Inflammatory macrophage treated with lipopolysaccharide for 1 hour (primary cell): ENCODE results near the gene ALDOC.
A peak's percentile ranks its signal among the peaks of the same experiment; 100 is the strongest.
"Not testable (repeated sequence)": the region's sequence is repeated elsewhere in the genome, so short reads cannot be mapped to it uniquely, and the experiment has no call there.

Source experiments
- DNase-seq, 2 donors: peaks; one replicate each; pipeline ENCODE4 v3.0.0-alpha.2; 2020 to 2022

ALDOC gene

GRCh38 chr17:28580959-28581358, 4.3 kb upstream of the ALDOC start:
- DNase-seq = no peak

DNA sequence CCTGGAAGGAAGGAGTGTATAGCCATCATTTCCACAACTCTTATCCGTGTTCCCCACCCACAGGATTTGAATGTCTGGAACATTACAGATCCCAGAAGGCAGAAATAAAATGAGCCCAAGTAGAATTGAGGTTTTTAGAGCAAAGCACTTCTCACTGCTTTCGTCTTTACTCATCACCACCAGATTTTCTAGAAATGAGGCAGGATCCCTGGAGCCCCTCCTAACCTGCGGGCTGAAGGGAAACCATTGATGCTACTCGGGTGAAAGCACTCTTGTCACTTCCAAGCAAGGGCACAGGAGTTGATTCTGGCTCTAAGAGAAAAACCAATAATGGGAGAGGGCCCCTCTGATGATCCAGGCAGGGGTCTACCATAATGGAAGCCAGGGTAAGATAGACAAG, 2.8 kb upstream of the ALDOC start:
- no peak for DNase-seq

DNA sequence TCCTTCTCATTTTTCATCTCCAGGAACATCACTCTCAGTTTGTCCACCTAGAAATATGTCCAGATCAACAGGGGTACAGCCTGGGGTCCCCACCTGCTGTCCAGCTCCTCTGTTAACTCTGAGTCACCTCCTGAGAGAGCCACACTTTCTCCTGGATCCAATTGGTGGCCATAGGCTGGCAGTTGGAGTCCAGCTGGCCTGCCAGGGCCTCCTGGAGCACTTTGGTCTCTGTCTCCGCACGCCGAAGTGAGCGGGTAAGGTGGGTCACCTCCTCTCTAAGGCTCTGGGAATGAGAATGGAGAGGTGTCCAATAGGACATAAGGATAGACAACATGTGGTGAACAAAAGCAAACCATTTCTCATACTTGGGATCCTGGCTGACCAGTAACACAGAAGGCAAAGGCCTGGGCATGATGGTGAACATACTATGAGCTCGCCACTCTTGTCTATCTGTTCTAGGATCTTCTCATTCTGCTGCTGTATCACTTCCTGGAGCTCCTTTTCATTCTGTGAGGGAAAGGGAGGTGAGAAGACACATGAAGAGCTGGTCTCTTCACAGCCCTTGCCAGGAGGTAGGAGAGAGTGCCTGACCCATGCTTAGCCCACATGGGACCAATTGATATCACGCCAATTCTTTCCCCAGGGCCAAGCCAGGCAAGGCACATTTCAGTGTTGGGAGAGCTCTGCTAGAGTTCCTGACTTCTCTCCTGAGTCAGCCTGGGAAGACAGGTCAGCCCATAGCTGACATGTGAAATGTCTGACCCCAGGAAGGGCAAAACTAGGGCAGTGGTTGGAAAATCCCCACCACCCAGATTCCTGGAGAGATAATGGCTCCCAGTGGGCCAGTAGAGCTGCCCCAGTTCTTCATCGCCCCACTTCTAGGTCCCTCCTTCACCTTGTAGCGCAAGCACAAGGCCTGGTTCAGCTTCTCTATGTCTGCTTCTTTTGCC, 1.8 kb upstream of the ALDOC start:
- DNase-seq = no peak

DNA sequence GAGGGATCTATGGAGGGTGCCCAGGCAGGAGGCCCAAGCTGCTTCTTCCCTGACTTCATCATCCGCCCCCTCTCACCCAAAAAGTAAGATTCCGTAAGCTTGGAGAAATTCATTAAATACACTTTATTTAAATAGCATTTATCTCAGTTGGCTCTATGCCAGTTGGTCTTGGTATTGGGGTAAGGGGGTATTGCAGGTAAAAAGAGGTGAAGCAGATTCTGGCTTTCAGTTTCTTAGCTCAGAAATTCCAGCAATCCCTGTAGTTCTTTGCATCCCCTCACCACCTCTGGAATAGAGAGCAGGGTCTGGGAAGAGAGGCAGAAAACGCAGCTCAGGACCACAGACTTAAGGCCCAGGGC, 750 bp upstream of the ALDOC start:
- no peak for DNase-seq

DNA sequence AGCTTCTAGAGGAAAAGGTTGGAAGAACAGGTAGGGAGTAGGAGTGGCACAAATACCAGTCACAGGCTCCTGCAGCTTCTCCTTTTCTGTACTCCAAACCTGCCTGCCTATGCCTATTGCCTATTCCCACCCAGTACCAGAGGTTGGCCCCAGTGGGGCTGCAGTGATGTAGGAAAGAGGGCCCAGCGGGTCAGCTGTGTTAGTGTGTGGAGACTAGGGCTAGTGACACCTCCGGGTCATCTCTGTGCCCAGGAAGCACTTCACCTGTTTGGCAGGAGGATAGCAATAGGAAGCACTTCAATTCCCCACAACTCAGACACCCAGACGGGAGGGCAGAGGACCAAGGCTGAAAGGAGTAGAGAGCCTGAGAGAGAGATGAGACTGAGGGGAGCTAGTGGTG, 679 bp downstream of the ALDOC start:
- DNase-seq = not testable (repeated sequence)

GRCh38 chr17:28575126-28575795, 1.4 kb downstream of the ALDOC start:
- no peak for DNase-seq

GRCh38 chr17:28574526-28574925, 2.2 kb downstream of the ALDOC start:
- DNase-seq = no peak

GRCh38 chr17:28573966-28574480, 2.7 kb downstream of the ALDOC start:
- DNase-seq = no peak

DNA sequence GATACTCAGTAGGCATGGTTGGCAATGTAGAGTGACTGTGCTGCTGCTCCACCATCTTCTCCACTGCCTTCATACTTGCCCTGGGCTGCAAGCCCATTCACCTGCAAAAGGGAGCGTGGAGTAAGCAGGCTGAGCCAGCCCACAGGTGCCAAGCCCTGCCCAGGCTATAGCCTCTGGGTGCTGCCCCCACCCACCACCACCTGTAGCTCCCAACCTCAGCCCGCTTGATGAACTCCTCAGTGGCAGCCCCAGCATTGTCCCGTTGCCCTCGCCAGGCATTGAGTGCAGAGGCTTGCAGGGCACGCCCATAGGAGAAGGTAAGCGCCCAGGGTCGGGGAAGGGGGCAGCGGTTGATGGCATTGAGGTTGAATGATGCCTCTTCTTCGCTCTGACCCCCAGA, 3.2 kb downstream of the ALDOC start:
- no peak for DNase-seq

- no peak for DNase-seq
Observed at GRCh38 chr17:28573040-28573380, 3.7 kb downstream of the ALDOC start.

- no peak for DNase-seq
Observed at GRCh38 chr17:28572259-28573039, 4.2 kb downstream of the ALDOC start.

DNA sequence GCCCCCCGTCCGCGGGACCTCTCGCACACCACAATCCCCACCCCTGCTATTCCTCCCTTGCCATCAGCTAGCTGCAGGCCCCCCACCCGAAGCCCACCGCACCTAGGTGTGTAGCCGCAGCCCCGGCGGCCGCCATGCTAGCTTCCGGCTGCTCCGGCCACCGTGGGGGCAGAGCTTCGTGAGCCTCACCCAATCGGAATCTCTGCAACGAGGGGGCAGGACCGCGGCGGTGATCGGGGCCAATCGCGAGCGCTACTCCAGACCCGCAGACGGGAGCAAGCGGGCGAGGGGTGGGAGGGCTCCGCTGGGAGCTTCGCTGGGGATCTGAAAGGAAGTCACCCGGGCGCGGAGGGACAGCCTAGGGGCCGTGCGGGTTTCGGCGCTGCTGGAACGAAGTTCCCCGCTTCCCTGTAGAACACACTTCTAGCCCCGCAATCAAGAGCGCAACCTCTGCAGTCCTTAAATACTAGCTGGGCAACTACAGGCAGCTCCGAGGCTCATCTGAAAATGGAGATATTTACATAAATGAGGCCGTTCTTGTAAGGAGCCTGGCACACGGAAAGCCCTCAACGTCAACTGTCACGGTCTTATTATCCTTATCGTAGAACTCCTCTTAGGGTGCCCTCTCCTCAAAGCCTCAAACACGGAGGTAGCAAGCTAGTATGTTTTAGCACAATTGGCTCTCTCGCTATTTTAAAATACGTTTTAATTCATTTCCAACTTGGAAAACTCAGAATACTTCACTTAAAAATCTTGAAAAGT, 5.2 kb downstream of the ALDOC start, which contains the start of gene PIGS:
TSS of gene PIGS (minus strand) at position 164 of the 762 bp plus-strand sequence. CDS start at position 136, 28 bp downstream.
- DNase-seq = peak; percentile 91 to 95

GRCh38 chr17:28570716-28571360, 5.9 kb downstream of the ALDOC start:
- DNase-seq = no peak

DNA sequence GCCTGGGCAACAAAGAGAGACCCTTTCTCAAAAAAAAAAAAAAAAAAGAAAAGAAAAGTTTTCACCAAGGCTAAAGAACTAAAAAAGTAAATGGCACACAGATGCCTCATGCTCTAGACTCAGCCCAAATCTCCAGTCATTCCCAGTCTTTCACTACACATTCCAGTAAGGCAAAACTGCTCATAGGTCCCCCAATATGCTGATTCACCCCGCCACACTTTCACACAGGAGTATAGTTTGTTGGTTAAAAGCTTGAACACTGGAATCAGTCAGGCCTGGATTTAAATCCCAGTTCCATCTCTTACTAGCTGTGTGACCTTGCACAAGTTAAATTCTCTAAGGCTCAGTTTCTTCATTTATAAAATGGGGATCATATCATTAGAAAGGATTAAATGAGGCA, 7.2 kb downstream of the ALDOC start:
- no peak for DNase-seq

DNA sequence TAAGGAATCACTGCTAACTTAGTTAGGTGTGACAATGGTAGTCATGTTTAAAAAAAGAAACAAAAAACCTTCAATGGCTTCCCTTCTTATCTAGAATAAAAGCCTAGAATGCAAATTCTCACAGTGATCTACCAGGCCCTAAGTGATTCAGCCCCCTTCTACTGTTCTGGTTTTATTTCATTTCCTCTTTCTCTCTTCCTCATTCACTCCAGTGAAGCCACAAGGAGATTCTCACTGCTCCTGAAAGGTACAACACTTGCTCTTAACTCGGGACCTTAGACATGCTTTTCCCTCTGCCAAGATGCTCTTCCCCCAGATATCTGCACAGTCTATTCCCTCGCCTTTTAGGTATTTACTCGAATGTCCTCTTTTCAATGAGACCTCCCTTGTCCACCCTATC, 9.1 kb downstream of the ALDOC start:
- DNase-seq = peak; percentile 60 to 65

GRCh38 chr17:28563475-28563874, 13.2 kb downstream of the ALDOC start:
- no peak for DNase-seq

- DNase-seq = no peak
Observed at GRCh38 chr17:28555022-28555421, 21.7 kb downstream of the ALDOC start.

DNA sequence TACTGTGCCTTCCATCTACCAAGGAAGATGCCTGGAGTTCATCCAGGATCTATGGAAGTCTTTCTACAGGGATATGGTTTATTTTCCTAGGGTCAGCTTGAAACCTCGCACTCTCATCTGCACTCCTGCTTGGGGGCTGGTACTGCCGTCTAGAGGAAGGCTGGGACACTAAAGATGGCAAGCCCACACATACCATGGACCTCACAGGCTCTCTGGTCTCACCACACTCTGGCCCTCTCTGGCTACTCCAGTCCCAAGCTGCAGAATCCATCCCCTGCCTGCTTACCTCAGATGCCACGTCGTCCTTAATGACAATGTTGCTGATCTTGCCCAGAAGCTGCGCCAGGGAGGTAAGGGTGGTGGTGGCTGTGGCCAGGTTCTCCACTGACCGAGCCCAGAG, 22.1 kb downstream of the ALDOC start:
- no peak for DNase-seq

GRCh38 chr17:28553000-28553505, 23.6 kb downstream of the ALDOC start:
- DNase-seq = no peak

- DNase-seq = peak; percentile 64 to 82
Observed at GRCh38 chr17:28552176-28552999, 24.3 kb downstream of the ALDOC start, which contains the start of gene UNC119. Gene UNC119 (minus strand): TSS chr17:28552624. CDS start chr17:28552557, 67 bp downstream.
